ENCODE results near the gene NFRKB.
"Not testable (repeated sequence)": the region's sequence is repeated elsewhere in the genome, so short reads cannot be mapped to it uniquely, and the experiment has no call there.

The NFRKB gene

GRCh38 chr11:129856036-129856435 is 39.3 kb downstream of the NFRKB start:
- no peak overlapping the region for H3K4me3 ChIP-seq (ENCODE audit: low read depth, low read length)
- no peak for DNase-seq (ENCODE audit: low read depth)
- no peak for TF ChIP-seq CTCF (conservative IDR thresholded peaks at IDR 0.05; ENCODE audit: low read depth, low read length)

GRCh38 chr11:129855086-129855485 is 40.3 kb downstream of the NFRKB start:
- no peak for TF ChIP-seq CTCF (conservative IDR thresholded peaks at IDR 0.05; ENCODE audit: low read depth, low read length)
- DNase-seq (ENCODE audit: low read depth), result no peak
- H3K4me3 ChIP-seq (ENCODE audit: low read depth, low read length), result no peak overlapping the region

- TF ChIP-seq CTCF (conservative IDR thresholded peaks at IDR 0.05; ENCODE audit: low read depth, low read length), result no peak
- no peak overlapping the region for H3K4me3 ChIP-seq (ENCODE audit: low read depth, low read length)
- DNase-seq (ENCODE audit: low read depth), result no peak
Measured at GRCh38 chr11:129854232-129854805, 41.1 kb downstream of the NFRKB start.

- DNase-seq (ENCODE audit: low read depth), result peak; percentile 59
- no peak for TF ChIP-seq CTCF (conservative IDR thresholded peaks at IDR 0.05; ENCODE audit: low read depth, low read length)
- no peak overlapping the region for H3K4me3 ChIP-seq (ENCODE audit: low read depth, low read length)
Measured at GRCh38 chr11:129853518-129854231, 41.7 kb downstream of the NFRKB start.

- no peak overlapping the region for H3K4me3 ChIP-seq (ENCODE audit: low read depth, low read length)
- TF ChIP-seq CTCF (conservative IDR thresholded peaks at IDR 0.05; ENCODE audit: low read depth, low read length), result no peak
Measured at GRCh38 chr11:129852125-129852740, 43.1 kb downstream of the NFRKB start.

GRCh38 chr11:129849447-129850130 is 45.8 kb downstream of the NFRKB start:
- no peak for TF ChIP-seq CTCF (conservative IDR thresholded peaks at IDR 0.05; ENCODE audit: low read depth, low read length)
- no peak overlapping the region for H3K4me3 ChIP-seq (ENCODE audit: low read depth, low read length)
- no peak for DNase-seq (ENCODE audit: low read depth)

More at GRCh38 chr11:129852125-129852740, 43.1 kb downstream of the NFRKB start:
- DNase-seq (ENCODE audit: low read depth), result no peak

GRCh38 chr11:129847361-129847760 is 48.0 kb downstream of the NFRKB start:
- H3K4me3 ChIP-seq (ENCODE audit: low read depth, low read length); DNase-seq (ENCODE audit: low read depth): not testable (repeated sequence)
